Neural cell (in vitro differentiated cells): Measurements from ENCODE around the gene LRRC49. TPM values are rescaled to one million over a fixed set of nuclear protein-coding genes. Genes with fewer than 3 reads are reported as not detected.

Experiments
- H2AFZ ChIP-seq: fragments of 200-600, 300-800 bp; sonication (generic), shearing (Covaris generic); 2 replicates; pipeline ENCODE4 v1.6.0; 2014; ENCODE audit warnings: low read depth, mild to moderate bottlenecking, antibody characterized with exemption, low read length, moderate library complexity
- H3F3A ChIP-seq: fragments of 200-600 bp; shearing (Covaris generic); 2 replicates; pipeline ENCODE4 v1.6.1; 2016; ENCODE audit warnings: mild to moderate bottlenecking, moderate library complexity, mixed read lengths, antibody characterized with exemption, low read length; ENCODE audit not compliant: insufficient read depth, poor library complexity, severe bottlenecking
- H3K27ac ChIP-seq: fragments of 200-600, 300-800 bp; sonication (generic), shearing (Covaris generic); 2 replicates; pipeline ENCODE4 v1.5.1; 2014; ENCODE audit warnings: mild to moderate bottlenecking, low read length, moderate library complexity
- H3K27me3 ChIP-seq: fragments of 300-800, 200-600 bp; sonication (generic), shearing (Covaris generic); 2 replicates; pipeline ENCODE4 v1.6.0; 2014; ENCODE audit warnings: mild to moderate bottlenecking, low read depth, low read length, moderate library complexity; ENCODE audit not compliant: insufficient read depth
- H3K36me3 ChIP-seq: fragments of 300-800, 200-600 bp; sonication (generic), shearing (Covaris generic); 2 replicates; pipeline ENCODE4 v1.5.1; 2014; ENCODE audit warnings: mild to moderate bottlenecking, antibody characterized with exemption, low read length, moderate library complexity; ENCODE audit not compliant: insufficient read depth
- H3K4me2 ChIP-seq: fragments of 300-800, 200-600 bp; sonication (generic), shearing (Covaris generic); 2 replicates; pipeline ENCODE4 v1.6.0; 2014; ENCODE audit warnings: mild to moderate bottlenecking, low read length
- H3K4me3 ChIP-seq: fragments of 300-800, 200-600 bp; sonication (generic), shearing (Covaris generic); 2 replicates; pipeline ENCODE4 v1.5.1; 2014; ENCODE audit warnings: mild to moderate bottlenecking, low read length, moderate library complexity
- H3K79me2 ChIP-seq: fragments of 200-600 bp; shearing (Covaris generic); replicated peaks from 2 replicates; pipeline ENCODE4 v1.6.0; 2014; ENCODE audit warnings: mild to moderate bottlenecking, low read length, moderate library complexity; ENCODE audit not compliant: insufficient read depth
- H3K9ac ChIP-seq: fragments of 300-800, 200-600 bp; sonication (generic), shearing (Covaris generic); 2 replicates; pipeline ENCODE4 v1.6.1; 2016; ENCODE audit warnings: mild to moderate bottlenecking, low read length, mixed read lengths
- H3K9me2 ChIP-seq: fragments of 200-600 bp; shearing (Covaris generic); 2 replicates; pipeline ENCODE4 v1.6.1; 2016; ENCODE audit warnings: mild to moderate bottlenecking, low read length, mixed read lengths; ENCODE audit not compliant: insufficient read depth
- H3K9me3 ChIP-seq: fragments of 200-600, 300-800 bp; sonication (generic), shearing (Covaris generic); 2 replicates; pipeline ENCODE4 v1.6.1; 2016; ENCODE audit warnings: mild to moderate bottlenecking, mixed run types, low read length, moderate library complexity, mixed read lengths
- H4K20me1 ChIP-seq: fragments of 200-600 bp; shearing (Covaris generic); 2 replicates; pipeline ENCODE4 v1.6.1; 2016; ENCODE audit warnings: mild to moderate bottlenecking, mixed run types; ENCODE audit not compliant: insufficient read depth
- EP300 ChIP-seq: fragments of 450-650 bp; conservative IDR thresholded peaks from 2 replicates; pipeline ENCODE4 v1.6.1; 2014; ENCODE audit warnings: antibody characterized with exemption, mild to moderate bottlenecking, moderate library complexity; ENCODE audit not compliant: poor library complexity, severe bottlenecking
- EZH2 ChIP-seq: fragments of 200-600, 300-800 bp; shearing (Covaris generic), sonication (generic); IDR thresholded peaks from 2 replicates; pipeline ENCODE4 v1.6.1; 2014; ENCODE audit warnings: antibody characterized with exemption, low read length, borderline replicate concordance, mild to moderate bottlenecking; ENCODE audit not compliant: insufficient read depth, poor library complexity, severe bottlenecking
- MXI1 ChIP-seq: fragments of 450-650 bp; conservative IDR thresholded peaks from 2 replicates; pipeline ENCODE4 v1.6.1; 2014; ENCODE audit warnings: antibody characterized with exemption, mild to moderate bottlenecking; ENCODE audit not compliant: poor library complexity, severe bottlenecking
- POLR2AphosphoS5 ChIP-seq: IDR thresholded peaks from 2 replicates; pipeline ENCODE4 v1.6.1; 2012
- RAD21 ChIP-seq: fragments of 450-650 bp; conservative IDR thresholded peaks from 2 replicates; pipeline ENCODE4 v1.6.1; 2014; ENCODE audit warnings: antibody characterized with exemption, mild to moderate bottlenecking, moderate library complexity
- REST ChIP-seq: IDR thresholded peaks from 2 replicates; pipeline ENCODE4 v1.6.1; 2012; ENCODE audit warnings: borderline replicate concordance
- SMC3 ChIP-seq: fragments of 450-650 bp; conservative IDR thresholded peaks from 2 replicates; pipeline ENCODE4 v1.6.1; 2014; ENCODE audit warnings: antibody characterized with exemption, mild to moderate bottlenecking, moderate library complexity; ENCODE audit not compliant: poor library complexity
- TAF1 ChIP-seq: IDR thresholded peaks from 2 replicates; pipeline ENCODE4 v1.6.1; 2012; ENCODE audit warnings: low read depth
- polyA plus RNA-seq: library from polyadenylated mRNA; depleted of rRNA; stranded (reverse); fragments of >200 nt; gene quantifications from 2 replicates; pipeline ENCODE4 v1.2.3, GENCODE V29; 2014
- TF ChIP-seq, protein P1 (sequence below): fragments of 450-650 bp; IDR thresholded peaks from 2 replicates; pipeline ENCODE4 v1.5.1; 2014; ENCODE audit warnings: antibody characterized with exemption, mild to moderate bottlenecking, moderate library complexity; ENCODE audit not compliant: poor library complexity, severe bottlenecking

The LRRC49 gene
- polyA plus RNA-seq, 1 donor from 2014 or later, result 141 TPM

- Histone ChIP-seq H3K9ac (no peak overlapping the region), H3K9me3 (no peaks in the 10 kb centered on the region), H3K4me3 (no peak overlapping the region), H2AFZ (no peak overlapping the region), H3K36me3 (no peaks in the 10 kb centered on the region), H3K27me3 (no peaks in the 10 kb centered on the region), H3K4me2 (no peak overlapping the region), H3K79me2 (no peaks in the 10 kb centered on the region), H4K20me1 (no peaks in the 10 kb centered on the region), H3K27ac (no peak overlapping the region), H3F3A (no peaks in the 10 kb centered on the region), H3K9me2 (no peaks in the 10 kb centered on the region)
- TF ChIP-seq EZH2, result no peak
These were observed 16.6 kb upstream of the LRRC49 start for GRCh38 chr15:70876011-70876410.

DNA sequence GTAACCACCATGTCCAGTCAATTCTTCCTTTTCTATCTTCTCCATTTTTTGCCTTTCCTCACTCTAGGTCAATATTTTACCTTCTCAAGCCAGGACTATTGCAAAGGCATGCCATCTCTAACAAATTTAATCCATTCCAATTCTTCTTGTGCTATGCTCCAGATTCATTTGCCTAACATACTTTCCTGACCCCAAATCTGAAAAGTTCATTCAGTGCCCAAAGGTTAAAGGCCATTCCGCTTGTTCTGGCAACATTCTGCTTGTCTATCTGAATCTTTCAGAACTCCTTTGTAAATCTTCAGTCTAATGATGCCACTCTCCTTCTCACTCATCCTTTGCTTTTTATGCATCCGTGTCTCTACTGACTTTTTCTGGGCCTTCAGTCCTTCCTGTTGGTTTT is 15.9 kb upstream of the LRRC49 start:
- Histone ChIP-seq H3K9me2 (no peaks in the 10 kb centered on the region), H3K79me2 (no peaks in the 10 kb centered on the region), H3K27me3 (no peaks in the 10 kb centered on the region), H3K4me3 (no peak overlapping the region), H3K9me3 (no peaks in the 10 kb centered on the region), H3K36me3 (no peaks in the 10 kb centered on the region), H3K9ac (no peak overlapping the region), H3K27ac (no peak overlapping the region), H3K4me2 (no peak overlapping the region), H2AFZ (no peak overlapping the region), H4K20me1 (no peaks in the 10 kb centered on the region), H3F3A (no peaks in the 10 kb centered on the region)
- TF ChIP-seq EZH2 (no peak), EP300 (no peak), REST (no peak), POLR2AphosphoS5 (no peak), RAD21 (no peak), SMC3 (no peak), TAF1 (no peak), MXI1 (no peak)
- TF ChIP-seq, protein P1, sequence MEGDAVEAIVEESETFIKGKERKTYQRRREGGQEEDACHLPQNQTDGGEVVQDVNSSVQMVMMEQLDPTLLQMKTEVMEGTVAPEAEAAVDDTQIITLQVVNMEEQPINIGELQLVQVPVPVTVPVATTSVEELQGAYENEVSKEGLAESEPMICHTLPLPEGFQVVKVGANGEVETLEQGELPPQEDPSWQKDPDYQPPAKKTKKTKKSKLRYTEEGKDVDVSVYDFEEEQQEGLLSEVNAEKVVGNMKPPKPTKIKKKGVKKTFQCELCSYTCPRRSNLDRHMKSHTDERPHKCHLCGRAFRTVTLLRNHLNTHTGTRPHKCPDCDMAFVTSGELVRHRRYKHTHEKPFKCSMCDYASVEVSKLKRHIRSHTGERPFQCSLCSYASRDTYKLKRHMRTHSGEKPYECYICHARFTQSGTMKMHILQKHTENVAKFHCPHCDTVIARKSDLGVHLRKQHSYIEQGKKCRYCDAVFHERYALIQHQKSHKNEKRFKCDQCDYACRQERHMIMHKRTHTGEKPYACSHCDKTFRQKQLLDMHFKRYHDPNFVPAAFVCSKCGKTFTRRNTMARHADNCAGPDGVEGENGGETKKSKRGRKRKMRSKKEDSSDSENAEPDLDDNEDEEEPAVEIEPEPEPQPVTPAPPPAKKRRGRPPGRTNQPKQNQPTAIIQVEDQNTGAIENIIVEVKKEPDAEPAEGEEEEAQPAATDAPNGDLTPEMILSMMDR, result no peak

- Histone ChIP-seq H3K4me2 (no peak overlapping the region), H2AFZ (no peak overlapping the region), H3K4me3 (no peak overlapping the region)
These were observed 13.2 kb upstream of the LRRC49 start for GRCh38 chr15:70879401-70879800.

More at GRCh38 chr15:70879401-70879800, 13.2 kb upstream of the LRRC49 start:
- Histone ChIP-seq H4K20me1 (no peaks in the 10 kb centered on the region), H3K9me3 (no peaks in the 10 kb centered on the region), H3F3A (no peaks in the 10 kb centered on the region), H3K9me2 (no peaks in the 10 kb centered on the region), H3K36me3 (no peaks in the 10 kb centered on the region), H3K9ac (no peak overlapping the region), H3K79me2 (no peaks in the 10 kb centered on the region), H3K27ac (no peak overlapping the region), H3K27me3 (no peaks in the 10 kb centered on the region)
- no peak for TF ChIP-seq TAF1
- TF ChIP-seq SMC3, result no peak
- TF ChIP-seq EZH2, result no peak
- TF ChIP-seq EP300, result no peak
- TF ChIP-seq POLR2AphosphoS5, result no peak
- no peak for TF ChIP-seq REST
- no peak for TF ChIP-seq MXI1
- TF ChIP-seq, protein P1, result no peak
- TF ChIP-seq RAD21, result no peak
